Neuronal stem cell (in vitro differentiated cells): ENCODE data around the gene CEP112.

Source experiments
- DNase-seq: peaks from one replicate; pipeline ENCODE4 v3.0.0-alpha.2; 2013; ENCODE audit warnings: low spot score
- H2AFZ ChIP-seq: one replicate; pipeline ENCODE4 v1.6.1; 2013; ENCODE audit warnings: mild to moderate bottlenecking, low read length, inconsistent platforms
- H2AK5ac ChIP-seq: 2 replicates; pipeline ENCODE4 v1.6.1; 2013; ENCODE audit warnings: low read depth, mild to moderate bottlenecking, inconsistent platforms, low read length, moderate library complexity, mixed read lengths
- H2BK120ac ChIP-seq: 2 replicates; pipeline ENCODE4 v1.6.1; 2013; ENCODE audit warnings: low read depth, mild to moderate bottlenecking, inconsistent platforms, low read length, moderate library complexity, mixed read lengths
- H2BK12ac ChIP-seq: one replicate; pipeline ENCODE4 v1.6.1; 2013; ENCODE audit warnings: low read length, inconsistent platforms
- H2BK15ac ChIP-seq: 2 replicates; pipeline ENCODE4 v1.6.1; 2013; ENCODE audit warnings: mild to moderate bottlenecking, low read length, inconsistent platforms, mixed read lengths
- H2BK5ac ChIP-seq: one replicate; pipeline ENCODE4 v1.6.1; 2013; ENCODE audit warnings: inconsistent platforms, mild to moderate bottlenecking, low read length, moderate library complexity
- H3K14ac ChIP-seq: one replicate; pipeline ENCODE4 v1.6.1; 2013; ENCODE audit warnings: low read length, inconsistent platforms
- H3K18ac ChIP-seq: 2 replicates; pipeline ENCODE4 v1.6.1; 2013; ENCODE audit warnings: low read length, inconsistent platforms
- H3K23ac ChIP-seq: 2 replicates; pipeline ENCODE4 v1.6.1; 2013; ENCODE audit warnings: low read depth, mild to moderate bottlenecking, mixed read lengths, low read length, inconsistent platforms; ENCODE audit not compliant: poor library complexity
- H3K27ac ChIP-seq: replicated peaks from 3 replicates; pipeline ENCODE4 v1.5.1; 2013; ENCODE audit warnings: low read length, inconsistent platforms
- H3K27me3 ChIP-seq, 3 experiments: 2 replicates each; pipeline ENCODE4 v1.6.1; 2013; ENCODE audit warnings: low read length in 3 of 3, mild to moderate bottlenecking in 2 of 3, inconsistent platforms in 1 of 3, low read depth in 1 of 3, mixed read lengths in 1 of 3, moderate library complexity in 1 of 3; ENCODE audit not compliant: control insufficient read depth in 3 of 3, insufficient read depth in 3 of 3
- H3K36me3 ChIP-seq, 2 donors: replicated peaks in 1 of 2; 2 replicates each; pipeline ENCODE4 v1.6.1; 2013; ENCODE audit warnings: low read length in 2 of 2; ENCODE audit not compliant: control insufficient read depth in 2 of 2, insufficient read depth in 2 of 2
- H3K4ac ChIP-seq: 2 replicates; pipeline ENCODE4 v1.6.1; 2013; ENCODE audit warnings: inconsistent platforms, mild to moderate bottlenecking, low read length, moderate library complexity
- H3K4me1 ChIP-seq, 2 donors: 1 replicate in 1 of 2; 2 replicates in 1 of 2; pipeline ENCODE4 v1.6.1; 2013; ENCODE audit warnings: low read length in 2 of 2, low read depth in 1 of 2; ENCODE audit not compliant: control insufficient read depth in 2 of 2, insufficient read depth in 1 of 2
- H3K4me2 ChIP-seq: one replicate; pipeline ENCODE4 v1.6.1; 2013; ENCODE audit warnings: mild to moderate bottlenecking, low read length, inconsistent platforms; ENCODE audit not compliant: insufficient read depth, poor library complexity, severe bottlenecking
- H3K4me3 ChIP-seq, 2 donors: 2 replicates each; pipeline ENCODE4 v1.5.1; 2013; ENCODE audit warnings: low read length in 2 of 2, mild to moderate bottlenecking in 2 of 2, inconsistent platforms in 1 of 2, moderate library complexity in 1 of 2
- H3K79me1 ChIP-seq: one replicate; pipeline ENCODE4 v1.6.1; 2013; ENCODE audit warnings: low read depth, mild to moderate bottlenecking, inconsistent platforms, low read length, moderate library complexity
- H3K9ac ChIP-seq: one replicate; pipeline ENCODE4 v1.6.1; 2013; ENCODE audit warnings: mild to moderate bottlenecking, low read depth, low read length, inconsistent platforms; ENCODE audit not compliant: poor library complexity
- H3K9me3 ChIP-seq, 2 donors: replicated peaks in 1 of 2; 2 replicates each; pipeline versions ENCODE3 to v1.6.1; 2013; ENCODE audit warnings: low read length in 2 of 2, mild to moderate bottlenecking in 2 of 2, inconsistent platforms in 1 of 2, low read depth in 1 of 2, mixed read lengths in 1 of 2, moderate library complexity in 1 of 2; ENCODE audit not compliant: control insufficient read depth in 2 of 2, insufficient read depth in 1 of 2
- H4K8ac ChIP-seq: one replicate; pipeline ENCODE4 v1.6.1; 2013; ENCODE audit warnings: low read depth, mild to moderate bottlenecking, inconsistent platforms, low read length, moderate library complexity
- H4K91ac ChIP-seq: one replicate; pipeline ENCODE4 v1.6.1; 2013; ENCODE audit warnings: low read length, low read depth, mild to moderate bottlenecking, inconsistent platforms; ENCODE audit not compliant: poor library complexity
- WGBS, 2 donors: extraction: QIAGEN DNeasy Blood & Tissue Kit; methylation state at CpG; one replicate each; pipeline ENCODE4 v1.1.7; 2013; ENCODE audit warnings: missing lambda C conversion rate in 2 of 2, mixed read lengths in 1 of 2; ENCODE audit not compliant: insufficient read length in 2 of 2, insufficient replicate concordance in 1 of 2; ENCODE audit errors: extremely low coverage in 2 of 2; 5-methylcytosine and 5-hydroxymethylcytosine counted together

CEP112 gene

DNA sequence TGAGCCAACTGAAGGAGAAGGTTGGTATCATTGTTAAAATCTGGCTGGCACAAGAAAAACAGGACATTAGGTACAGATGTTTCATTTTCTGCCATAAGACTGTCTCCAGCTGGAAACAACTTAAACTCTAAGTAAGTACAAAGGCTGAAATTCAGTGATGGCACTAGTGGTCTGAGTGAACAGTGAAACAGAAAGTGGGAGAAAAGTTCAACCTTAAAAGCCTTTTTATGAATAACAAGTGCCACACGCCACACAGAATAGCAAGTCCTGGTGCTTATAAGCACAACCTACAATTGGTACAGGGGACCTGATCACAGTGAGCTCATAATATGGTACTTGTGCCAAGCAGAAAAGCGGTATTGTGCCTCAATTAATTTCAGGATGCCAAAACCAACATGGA, 56.7 kb downstream of the CEP112 start:
- Histone ChIP-seq H4K91ac (no peak overlapping the region), H3K4me3 (no peak overlapping the region), H3K4me2 (no peak overlapping the region), H3K23ac (no peak overlapping the region), H3K18ac (no peak overlapping the region), H2BK120ac (no peak overlapping the region), H2AK5ac (no peak overlapping the region), H2BK5ac (no peak overlapping the region), H3K4ac (no peak overlapping the region), H3K9ac (no peak overlapping the region), H3K79me1 (no peaks in the 10 kb centered on the region), H2BK15ac (no peak overlapping the region), H2AFZ (no peak overlapping the region), H3K27ac (no peak overlapping the region), H2BK12ac (no peak overlapping the region), H3K36me3 (peaks cover 0 to 53% of the 10 kb centered on the region in 2 donors), H4K8ac (no peak overlapping the region), H3K14ac (no peak overlapping the region), H3K4me1 (no peaks in the 10 kb centered on the region), H3K27me3 (no peaks in the 10 kb centered on the region), H3K9me3 (peaks cover 0 to 5% of the 10 kb centered on the region in 2 donors)
- WGBS, 2 donors = no CpG with 5 or more reads among the region's 2 CpGs
- no peak for DNase-seq

- 100% methylated on average over 1 of the region's 4 CpGs for WGBS, 2 donors
These were observed 62.2 kb downstream of the CEP112 start for GRCh38 chr17:66129759-66130158.

DNA sequence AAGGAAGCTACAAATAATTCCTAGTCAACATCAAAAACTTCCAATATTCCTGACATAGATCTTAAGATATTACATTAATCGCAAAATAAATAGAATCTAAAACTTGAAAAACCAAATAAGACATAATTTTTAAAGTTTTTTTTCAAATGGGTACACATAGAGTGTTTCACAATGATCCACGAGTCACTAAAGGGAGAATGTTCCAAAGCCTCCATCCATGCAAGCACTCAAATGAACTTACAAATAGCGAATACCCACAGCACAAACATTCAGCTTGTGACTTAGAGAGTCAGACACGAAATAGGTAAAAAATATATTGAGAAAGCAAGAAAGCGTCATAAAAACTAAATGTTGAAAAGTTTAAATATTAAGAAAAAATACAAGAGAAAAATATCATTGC, 65.7 kb downstream of the CEP112 start:
- Histone ChIP-seq H3K18ac (no peak overlapping the region), H3K4me2 (no peak overlapping the region), H3K9ac (no peak overlapping the region), H3K4ac (no peak overlapping the region), H2BK5ac (no peak overlapping the region), H3K4me3 (no peak overlapping the region), H3K14ac (no peak overlapping the region), H2AFZ (no peak overlapping the region), H2BK15ac (no peak overlapping the region), H3K79me1 (no peaks in the 10 kb centered on the region), H3K9me3 (peaks cover 0 to 6% of the 10 kb centered on the region in 2 donors), H2BK120ac (no peak overlapping the region), H3K4me1 (no peaks in the 10 kb centered on the region), H2BK12ac (no peak overlapping the region), H3K27me3 (no peaks in the 10 kb centered on the region), H4K91ac (no peak overlapping the region), H2AK5ac (no peak overlapping the region), H3K27ac (no peak overlapping the region), H4K8ac (no peak overlapping the region), H3K36me3 (peaks cover 3 to 40% of the 10 kb centered on the region in 2 donors), H3K23ac (no peak overlapping the region)
- no CpG with 5 or more reads among the region's 5 CpGs for WGBS, 2 donors
- DNase-seq = no peak

More at GRCh38 chr17:66129759-66130158, 62.2 kb downstream of the CEP112 start:
- no peak overlapping the region for H2BK15ac ChIP-seq
- peaks cover 0 to 30% of the 10 kb centered on the region in 2 donors for H3K36me3 ChIP-seq
- H2AK5ac ChIP-seq = no peak overlapping the region
- no peak overlapping the region for H2BK12ac ChIP-seq
- H3K4ac ChIP-seq = no peak overlapping the region
- H3K18ac ChIP-seq = no peak overlapping the region
- H2BK5ac ChIP-seq = no peak overlapping the region
- no peaks in the 10 kb centered on the region for H3K27me3 ChIP-seq
- no peak overlapping the region for H3K27ac ChIP-seq
- no peak overlapping the region for H3K4me3 ChIP-seq
- no peaks in the 10 kb centered on the region for H3K79me1 ChIP-seq
- no peak overlapping the region for H3K23ac ChIP-seq
- no peak overlapping the region for H4K91ac ChIP-seq
- no peak overlapping the region for H4K8ac ChIP-seq
- no peak overlapping the region for H3K4me2 ChIP-seq
- no peak overlapping the region for H3K9ac ChIP-seq
- no peaks in the 10 kb centered on the region for H3K4me1 ChIP-seq
- no peak overlapping the region for H3K14ac ChIP-seq
- no peak overlapping the region for H2AFZ ChIP-seq
- no peak overlapping the region for H2BK120ac ChIP-seq
- DNase-seq = no peak
- H3K9me3 ChIP-seq = no peaks in the 10 kb centered on the region

DNA sequence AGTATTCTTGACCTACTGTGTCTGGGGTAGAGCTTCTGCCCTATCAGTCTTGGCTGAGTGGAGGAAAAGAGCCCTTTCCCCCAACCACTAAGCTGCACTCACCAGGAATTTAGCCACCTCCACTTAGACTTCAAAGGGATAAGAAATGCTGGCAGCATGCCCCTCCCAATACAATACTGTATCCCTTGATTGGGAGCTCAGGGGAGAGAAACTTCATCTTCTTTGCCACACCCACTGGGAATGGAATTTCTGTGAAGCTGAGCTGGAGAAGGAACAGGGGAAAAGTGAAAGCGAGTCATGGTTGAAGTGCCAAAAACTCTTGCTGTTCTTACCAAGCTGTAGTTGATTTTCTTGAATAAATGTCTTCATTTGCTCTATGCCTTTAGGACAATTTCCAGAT, 68.8 kb downstream of the CEP112 start:
- no peak for DNase-seq
- no peak overlapping the region for H4K8ac ChIP-seq
- H3K9me3 ChIP-seq = peaks cover 0 to 16% of the 10 kb centered on the region in 2 donors
- no peak overlapping the region for H2AK5ac ChIP-seq
- H3K23ac ChIP-seq = no peak overlapping the region
- H2AFZ ChIP-seq = no peak overlapping the region
- no peak overlapping the region for H3K27ac ChIP-seq
- WGBS, 2 donors = no CpG with 5 or more reads among the region's 1 CpG
- no peak overlapping the region for H3K4me2 ChIP-seq
- H2BK15ac ChIP-seq = no peak overlapping the region
- peaks cover 3 to 35% of the 10 kb centered on the region in 2 donors for H3K36me3 ChIP-seq
- H4K91ac ChIP-seq = no peak overlapping the region
- H3K9ac ChIP-seq = no peak overlapping the region
- no peaks in the 10 kb centered on the region for H3K27me3 ChIP-seq
- no peaks in the 10 kb centered on the region for H3K4me1 ChIP-seq
- no peak overlapping the region for H3K4me3 ChIP-seq
- H2BK5ac ChIP-seq = no peak overlapping the region
- H2BK12ac ChIP-seq = no peak overlapping the region
- H3K4ac ChIP-seq = no peak overlapping the region
- no peak overlapping the region for H3K18ac ChIP-seq
- no peak overlapping the region for H3K14ac ChIP-seq
- no peak overlapping the region for H2BK120ac ChIP-seq
- H3K79me1 ChIP-seq = no peaks in the 10 kb centered on the region
